GM19043 (cell line): ENCODE measurements around the gene SLC8A3.

ENCODE experiments used
- ATAC-seq: cut with Tn5 transposase; IDR thresholded peaks from one replicate; pipeline ENCODE4 v1.9.1; 2021; ENCODE audit warnings: low read depth; ENCODE audit not compliant: unreplicated experiment

SLC8A3 gene

GRCh38 chr14:70032016-70032415, 156.7 kb downstream of the SLC8A3 start:
- ATAC-seq = no peak

GRCh38 chr14:70029296-70030132, 159.2 kb downstream of the SLC8A3 start:
- no peak for ATAC-seq

DNA sequence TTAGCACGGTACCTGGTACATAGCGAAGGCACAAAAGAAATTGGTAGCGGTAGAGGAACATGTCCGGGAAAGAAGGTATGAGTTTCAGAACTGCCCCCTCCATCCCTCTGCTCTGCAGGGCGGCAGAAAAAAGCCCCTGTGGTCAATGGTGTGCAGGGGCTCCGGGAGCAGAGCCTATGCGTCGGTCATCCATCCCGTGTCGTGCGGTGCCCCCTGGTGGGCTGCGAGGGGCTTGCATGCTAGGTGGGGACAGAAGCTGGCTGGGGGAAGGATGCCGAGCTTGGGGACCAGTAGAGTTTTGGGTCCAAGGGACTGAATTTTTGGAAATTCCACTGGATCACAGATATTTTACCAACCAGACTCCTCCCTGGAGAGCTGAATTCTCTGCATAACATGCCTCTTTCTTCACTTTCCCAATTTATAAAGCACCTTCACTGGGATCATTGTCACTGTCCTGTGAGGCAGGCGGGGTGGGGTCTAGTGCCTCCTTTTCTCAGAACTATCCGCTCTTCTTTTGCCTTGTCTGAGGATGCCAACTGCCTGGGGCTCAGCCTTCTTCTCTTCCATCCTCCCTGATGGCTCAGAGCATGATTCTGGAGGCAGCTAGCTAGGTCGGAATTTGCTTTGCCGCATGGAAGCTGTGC, 160.8 kb downstream of the SLC8A3 start:
- ATAC-seq = no peak

DNA sequence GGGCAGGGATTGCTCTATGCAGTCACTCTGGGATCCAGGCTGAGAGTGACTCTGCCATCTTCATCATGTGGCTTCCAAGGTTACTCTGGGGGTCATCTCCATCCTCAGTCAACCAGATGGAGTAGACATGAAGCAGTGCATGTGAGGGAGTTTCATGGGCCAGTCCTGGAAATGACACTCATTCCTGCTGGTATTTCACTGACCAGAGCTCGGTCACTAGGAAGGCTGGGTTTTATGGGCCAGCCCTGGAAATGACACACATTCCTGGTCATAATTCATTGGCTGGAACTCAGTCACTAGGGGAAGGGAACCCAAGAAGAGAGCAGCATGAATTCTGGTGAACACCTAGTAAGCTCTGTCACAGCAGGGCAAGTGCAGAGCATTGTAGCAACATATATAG, 164.9 kb downstream of the SLC8A3 start:
- ATAC-seq = no peak

- ATAC-seq = no peak
Observed at GRCh38 chr14:70022771-70023445, 165.8 kb downstream of the SLC8A3 start.

DNA sequence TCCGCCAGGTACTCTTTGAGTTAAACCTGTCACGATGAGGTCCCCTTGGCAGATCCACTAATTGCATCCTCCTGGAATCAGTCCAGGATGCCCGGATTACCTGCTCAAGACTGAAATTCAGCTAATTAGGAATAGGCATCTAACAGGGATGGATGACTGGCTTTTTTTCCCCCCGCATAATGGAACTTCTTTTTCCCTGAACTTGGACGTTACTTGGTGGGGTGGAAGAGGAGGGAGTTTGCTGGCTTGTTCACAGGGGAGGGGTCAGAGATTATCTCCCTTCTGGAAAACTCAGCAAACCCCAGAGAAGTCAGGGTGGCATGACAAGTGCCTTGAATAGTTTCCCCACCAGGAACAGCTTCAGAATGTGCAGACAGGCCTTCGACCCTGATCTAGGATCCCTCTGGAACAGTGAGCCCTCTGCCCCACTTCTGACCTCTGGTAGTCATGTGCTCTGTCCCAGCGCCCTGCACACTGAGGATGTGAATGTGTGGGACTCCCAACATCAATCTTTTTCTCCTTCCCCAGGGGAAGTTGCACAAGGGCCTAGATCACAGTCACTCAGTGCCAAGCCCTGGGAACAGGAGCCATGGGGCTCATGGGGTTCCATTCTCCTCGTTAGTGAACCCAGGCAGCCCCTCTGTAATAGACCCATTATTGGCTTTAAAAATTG, 167.1 kb downstream of the SLC8A3 start:
- no peak for ATAC-seq

- no peak for ATAC-seq
Observed at GRCh38 chr14:70020352-70021170, 168.2 kb downstream of the SLC8A3 start.

DNA sequence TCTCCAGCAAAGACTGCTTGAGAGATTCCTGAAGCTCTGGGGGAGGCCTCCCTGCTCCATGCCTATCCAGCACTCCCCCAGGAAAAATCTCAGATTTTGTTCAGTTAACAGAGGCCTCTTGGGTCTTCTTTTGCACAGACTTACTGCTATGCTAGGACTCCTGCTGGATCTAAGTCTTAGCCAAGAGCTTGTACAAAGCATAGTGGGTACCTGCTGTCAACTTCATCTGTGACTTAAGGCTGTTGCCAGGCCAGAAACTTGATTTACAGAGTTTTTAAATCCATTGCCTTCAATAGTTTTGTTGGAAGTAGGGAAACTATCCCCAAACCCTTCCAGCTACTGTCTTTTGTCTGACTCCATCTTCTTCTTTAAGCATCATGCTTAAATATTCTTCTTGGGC, 169.1 kb downstream of the SLC8A3 start:
- no peak for ATAC-seq

- ATAC-seq = no peak
Observed at GRCh38 chr14:70018713-70019211, 170.0 kb downstream of the SLC8A3 start.

DNA sequence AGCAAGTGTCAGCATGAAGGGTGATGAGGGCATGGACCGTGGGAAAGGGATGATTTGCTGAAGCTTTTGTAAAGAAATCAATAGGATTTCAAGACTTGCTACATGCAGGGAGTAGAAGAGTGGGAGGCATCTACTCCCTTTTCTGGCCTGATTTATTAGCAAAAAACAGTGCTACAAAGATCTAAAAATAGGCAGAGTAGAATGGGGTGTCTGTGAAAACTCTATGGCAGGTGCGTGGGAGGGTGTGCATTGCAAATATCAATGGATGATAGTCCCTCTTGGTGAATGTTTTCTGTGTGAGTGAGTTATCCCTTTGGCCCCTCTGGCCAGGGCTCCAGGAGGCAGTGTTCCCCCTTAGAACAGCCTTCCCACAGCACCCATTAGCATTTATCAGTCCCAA, 170.5 kb downstream of the SLC8A3 start:
- no peak for ATAC-seq

DNA sequence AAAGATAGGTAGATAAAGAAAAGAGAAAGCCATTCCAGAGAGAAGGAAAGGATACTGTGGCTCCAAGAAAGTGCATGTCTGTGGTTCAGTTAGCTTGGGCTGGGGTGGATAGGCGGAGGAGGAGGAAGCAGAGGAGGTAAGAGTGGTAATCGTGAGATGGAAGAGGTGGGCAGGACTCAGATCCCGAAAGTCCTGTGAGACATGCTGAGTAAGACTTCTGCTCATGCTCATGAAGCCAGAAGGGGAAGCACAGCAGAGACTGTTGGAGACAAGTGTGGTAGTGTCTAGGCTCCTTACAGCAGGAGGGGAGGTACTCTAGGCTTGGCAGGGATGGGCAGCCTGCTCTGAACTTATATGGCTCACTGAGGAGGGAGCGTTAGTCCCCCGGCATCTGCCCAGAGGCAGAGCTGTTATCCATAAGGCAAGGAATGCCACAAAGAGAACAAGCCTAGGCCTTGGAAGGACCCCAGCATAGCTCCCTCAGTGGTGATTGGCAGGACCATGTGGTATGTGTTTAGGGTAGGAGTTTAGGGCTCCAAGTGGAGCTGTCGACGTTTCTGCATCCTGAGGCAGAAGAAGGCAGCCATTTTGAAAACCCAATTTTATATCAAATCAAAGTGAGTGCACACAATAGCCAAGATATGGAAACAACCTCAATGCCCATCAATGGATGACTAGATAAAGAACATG, 174.2 kb downstream of the SLC8A3 start:
- no peak for ATAC-seq

DNA sequence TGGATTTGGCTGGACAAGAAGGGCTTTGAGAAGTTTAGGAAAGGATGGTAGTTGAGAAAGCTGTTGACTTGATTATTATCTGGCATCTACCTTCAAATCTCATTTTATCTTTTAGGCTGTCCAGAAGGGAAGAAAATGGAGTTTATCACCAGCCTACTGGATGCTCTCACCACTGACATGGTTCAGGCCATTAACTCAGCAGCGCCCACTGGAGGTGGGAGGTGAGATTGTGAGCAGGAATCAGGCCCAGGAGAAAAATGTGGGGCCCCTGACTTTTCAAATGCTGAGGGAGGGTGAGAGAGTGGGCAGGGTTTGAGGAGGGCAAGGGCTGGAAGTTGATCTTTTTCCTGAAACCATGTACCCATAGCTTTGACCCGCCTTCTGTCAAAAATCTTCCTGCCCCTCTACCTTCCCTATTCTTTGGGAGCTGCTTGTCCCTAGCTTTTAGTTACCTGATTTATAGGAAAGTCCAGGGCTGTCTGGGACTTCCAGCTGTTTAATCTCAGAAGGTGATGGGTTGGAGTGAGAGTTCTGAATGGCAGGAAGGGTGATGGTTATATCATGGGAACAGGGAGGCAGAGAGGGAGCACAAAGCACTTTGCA, 175.4 kb downstream of the SLC8A3 start:
- no peak for ATAC-seq

DNA sequence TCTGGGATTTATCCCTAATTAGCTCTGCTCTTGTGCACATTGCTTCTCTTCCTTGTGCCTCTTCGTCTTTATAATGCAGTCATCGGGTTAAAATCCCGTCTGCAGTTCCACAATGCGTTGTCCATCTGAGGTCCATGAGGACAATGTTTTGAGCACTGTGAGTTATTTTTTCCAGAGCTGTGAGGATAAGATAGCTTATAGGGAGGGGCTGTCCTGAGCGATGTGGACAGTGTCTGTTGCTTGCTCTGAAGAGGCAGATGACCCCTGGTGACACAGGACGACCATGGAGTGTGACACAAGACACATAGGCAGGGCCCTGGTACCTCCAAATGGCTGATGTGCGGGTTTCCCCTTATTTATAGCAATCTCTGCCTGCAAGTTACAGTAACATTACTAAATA, 177.0 kb downstream of the SLC8A3 start:
- no peak for ATAC-seq

DNA sequence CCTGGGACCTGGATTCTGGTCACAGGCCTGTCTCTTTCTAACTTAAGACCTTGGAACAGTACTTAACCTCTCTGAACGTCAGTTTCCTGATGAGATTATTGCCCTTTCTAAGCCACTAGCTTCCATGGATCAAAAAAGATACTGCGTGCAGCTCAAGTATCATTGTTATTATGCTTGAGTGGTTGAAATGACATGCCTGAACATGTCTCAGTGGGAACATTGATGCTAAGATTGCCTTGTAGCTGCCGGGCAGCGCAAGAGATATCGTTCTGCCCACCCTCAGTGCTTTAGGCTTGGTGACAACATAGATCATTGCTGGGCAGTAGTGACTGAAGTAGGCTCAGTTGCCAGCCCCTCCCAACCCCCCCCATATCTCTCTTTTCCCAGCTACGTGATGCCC, 177.7 kb downstream of the SLC8A3 start:
- ATAC-seq = no peak

DNA sequence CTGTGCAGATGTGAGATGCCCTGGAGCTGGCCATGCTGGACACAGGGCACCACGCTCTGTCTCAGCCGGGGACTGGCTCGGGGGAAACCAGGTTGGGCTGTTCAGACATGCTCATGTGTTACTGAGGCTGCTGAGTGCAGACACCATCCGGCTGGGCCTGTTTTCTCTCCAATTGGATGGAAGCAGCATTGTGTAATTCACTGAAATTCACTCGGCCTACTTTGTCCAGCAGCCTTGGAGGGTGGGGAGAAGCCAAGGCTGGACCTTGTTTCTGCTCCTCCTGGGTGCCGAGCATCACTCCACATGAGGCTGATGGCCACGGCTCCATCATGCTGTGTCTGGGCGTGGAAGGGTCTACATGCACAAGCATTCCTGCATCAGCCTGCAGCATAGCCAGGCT, 178.8 kb downstream of the SLC8A3 start:
- no peak for ATAC-seq

GRCh38 chr14:70008284-70009262, 180.2 kb downstream of the SLC8A3 start:
- ATAC-seq = peak; percentile 55

DNA sequence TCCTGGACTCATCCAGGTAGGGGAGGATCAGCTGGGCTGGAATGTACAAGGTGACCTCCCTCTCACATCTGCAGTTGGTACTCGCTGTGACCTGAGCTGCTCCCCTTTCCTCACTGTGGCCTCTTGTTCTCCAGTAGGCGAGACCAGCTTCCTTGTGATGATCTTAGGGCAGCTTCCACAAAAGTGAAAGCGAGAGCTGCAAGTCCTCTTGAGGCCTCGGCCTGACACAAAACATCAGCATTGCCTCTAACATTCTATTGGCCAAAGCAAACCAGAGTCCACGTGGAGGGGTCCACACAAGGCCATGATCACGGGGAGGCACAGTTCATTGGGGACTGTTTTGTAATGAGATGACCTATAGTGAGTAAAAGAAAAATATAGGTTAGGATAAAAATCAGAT, 182.1 kb downstream of the SLC8A3 start:
- no peak for ATAC-seq

- ATAC-seq = no peak
Observed at GRCh38 chr14:70005281-70005805, 183.4 kb downstream of the SLC8A3 start.
